ENCODE data around the gene PLCG2.

PLCG2 gene

DNA sequence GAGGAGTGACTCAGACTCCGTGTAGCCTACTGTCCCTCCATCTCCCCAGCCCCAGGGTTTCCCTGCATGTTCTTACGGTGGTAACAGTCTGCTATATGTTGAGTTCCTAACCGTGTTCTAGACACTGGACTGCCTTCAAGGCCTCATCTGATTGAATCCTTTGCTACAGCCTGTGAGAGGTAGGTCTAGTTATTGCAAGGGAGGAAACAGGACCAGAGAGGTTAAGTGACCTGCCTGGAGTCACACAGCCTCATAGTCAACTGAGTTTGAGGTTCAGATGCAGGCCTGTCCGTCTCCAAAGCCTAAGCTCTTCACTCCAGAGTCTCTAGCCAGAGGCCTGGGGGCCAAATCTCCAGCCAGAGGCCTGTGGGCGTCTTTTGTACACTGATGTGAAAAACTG, 134.1 kb downstream of the PLCG2 start:
- TF ChIP-seq SIN3A (IDR thresholded peaks at IDR 0.05; ENCODE audit: borderline replicate concordance, insufficient read depth, low read length) (no peak), TAF1 (IDR thresholded peaks at IDR 0.05; ENCODE audit: borderline replicate concordance, insufficient read depth, low read length) (no peak), POLR2AphosphoS5 (IDR thresholded peaks at IDR 0.05; ENCODE audit: low read depth, low read length) (no peak), FOXP2 (optimal IDR thresholded peaks at IDR 0.05; ENCODE audit: borderline replicate concordance, extremely low read depth, extremely low read length, insufficient read depth) (no peak)
- TF ChIP-seq, protein P1, sequence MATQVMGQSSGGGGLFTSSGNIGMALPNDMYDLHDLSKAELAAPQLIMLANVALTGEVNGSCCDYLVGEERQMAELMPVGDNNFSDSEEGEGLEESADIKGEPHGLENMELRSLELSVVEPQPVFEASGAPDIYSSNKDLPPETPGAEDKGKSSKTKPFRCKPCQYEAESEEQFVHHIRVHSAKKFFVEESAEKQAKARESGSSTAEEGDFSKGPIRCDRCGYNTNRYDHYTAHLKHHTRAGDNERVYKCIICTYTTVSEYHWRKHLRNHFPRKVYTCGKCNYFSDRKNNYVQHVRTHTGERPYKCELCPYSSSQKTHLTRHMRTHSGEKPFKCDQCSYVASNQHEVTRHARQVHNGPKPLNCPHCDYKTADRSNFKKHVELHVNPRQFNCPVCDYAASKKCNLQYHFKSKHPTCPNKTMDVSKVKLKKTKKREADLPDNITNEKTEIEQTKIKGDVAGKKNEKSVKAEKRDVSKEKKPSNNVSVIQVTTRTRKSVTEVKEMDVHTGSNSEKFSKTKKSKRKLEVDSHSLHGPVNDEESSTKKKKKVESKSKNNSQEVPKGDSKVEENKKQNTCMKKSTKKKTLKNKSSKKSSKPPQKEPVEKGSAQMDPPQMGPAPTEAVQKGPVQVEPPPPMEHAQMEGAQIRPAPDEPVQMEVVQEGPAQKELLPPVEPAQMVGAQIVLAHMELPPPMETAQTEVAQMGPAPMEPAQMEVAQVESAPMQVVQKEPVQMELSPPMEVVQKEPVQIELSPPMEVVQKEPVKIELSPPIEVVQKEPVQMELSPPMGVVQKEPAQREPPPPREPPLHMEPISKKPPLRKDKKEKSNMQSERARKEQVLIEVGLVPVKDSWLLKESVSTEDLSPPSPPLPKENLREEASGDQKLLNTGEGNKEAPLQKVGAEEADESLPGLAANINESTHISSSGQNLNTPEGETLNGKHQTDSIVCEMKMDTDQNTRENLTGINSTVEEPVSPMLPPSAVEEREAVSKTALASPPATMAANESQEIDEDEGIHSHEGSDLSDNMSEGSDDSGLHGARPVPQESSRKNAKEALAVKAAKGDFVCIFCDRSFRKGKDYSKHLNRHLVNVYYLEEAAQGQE (IDR thresholded peaks at IDR 0.05; ENCODE audit: insufficient read depth in 1 of 2, low read depth in 2 of 2, low read length in 2 of 2), result no peak

DNA sequence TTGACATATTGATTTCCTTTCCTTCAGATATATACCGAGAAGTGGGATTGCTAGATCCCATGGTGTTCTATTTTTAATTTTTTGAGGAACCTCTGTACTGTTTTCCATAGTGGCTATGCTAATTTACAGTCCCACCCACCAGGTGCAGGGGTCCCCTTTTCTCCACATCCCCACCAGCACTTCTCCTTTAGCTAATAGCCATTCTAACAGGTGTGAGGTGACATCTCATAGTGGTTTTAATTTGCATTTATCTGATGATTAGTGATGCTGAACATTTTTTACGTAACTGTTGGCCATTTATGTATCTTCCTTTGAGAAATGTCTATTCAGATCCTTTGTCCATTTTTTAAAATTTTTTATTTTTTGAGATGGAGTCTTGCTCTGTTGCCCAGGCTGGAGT, 138.3 kb downstream of the PLCG2 start:
- TF ChIP-seq, protein P1 (IDR thresholded peaks at IDR 0.05; ENCODE audit: insufficient read depth in 1 of 2, low read depth in 2 of 2, low read length in 2 of 2), result no peak
- TF ChIP-seq TAF1 (IDR thresholded peaks at IDR 0.05; ENCODE audit: borderline replicate concordance, insufficient read depth, low read length) (no peak), FOXP2 (optimal IDR thresholded peaks at IDR 0.05; ENCODE audit: borderline replicate concordance, extremely low read depth, extremely low read length, insufficient read depth) (no peak), POLR2AphosphoS5 (IDR thresholded peaks at IDR 0.05; ENCODE audit: low read depth, low read length) (no peak), SIN3A (IDR thresholded peaks at IDR 0.05; ENCODE audit: borderline replicate concordance, insufficient read depth, low read length) (no peak)

DNA sequence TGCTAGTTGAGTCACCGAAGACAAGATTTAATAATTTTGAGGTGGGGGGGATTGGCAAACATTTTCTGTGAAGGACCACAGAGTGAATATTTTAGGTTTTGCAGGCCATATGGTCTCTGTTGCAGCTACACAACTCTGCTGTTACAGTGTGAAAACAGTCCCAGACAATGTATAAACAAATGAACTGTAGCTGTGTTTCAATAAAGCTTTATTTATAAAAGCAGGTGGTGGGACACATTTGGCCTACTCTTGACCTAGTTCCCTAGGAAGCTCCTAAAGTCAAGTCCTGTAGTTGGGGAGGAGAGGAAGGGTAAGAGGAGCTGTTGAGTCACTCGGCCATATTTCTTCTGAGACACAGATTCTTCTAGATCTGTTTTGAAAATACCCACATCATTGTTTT, 139.8 kb downstream of the PLCG2 start:
- no peak for TF ChIP-seq TAF1 (IDR thresholded peaks at IDR 0.05; ENCODE audit: borderline replicate concordance, insufficient read depth, low read length)
- no peak for TF ChIP-seq SIN3A (IDR thresholded peaks at IDR 0.05; ENCODE audit: borderline replicate concordance, insufficient read depth, low read length)
- no peak for TF ChIP-seq FOXP2 (optimal IDR thresholded peaks at IDR 0.05; ENCODE audit: borderline replicate concordance, extremely low read depth, extremely low read length, insufficient read depth)
- TF ChIP-seq, protein P1 (IDR thresholded peaks at IDR 0.05; ENCODE audit: insufficient read depth in 1 of 2, low read depth in 2 of 2, low read length in 2 of 2), result no peak
- TF ChIP-seq POLR2AphosphoS5 (IDR thresholded peaks at IDR 0.05; ENCODE audit: low read depth, low read length), result no peak

DNA sequence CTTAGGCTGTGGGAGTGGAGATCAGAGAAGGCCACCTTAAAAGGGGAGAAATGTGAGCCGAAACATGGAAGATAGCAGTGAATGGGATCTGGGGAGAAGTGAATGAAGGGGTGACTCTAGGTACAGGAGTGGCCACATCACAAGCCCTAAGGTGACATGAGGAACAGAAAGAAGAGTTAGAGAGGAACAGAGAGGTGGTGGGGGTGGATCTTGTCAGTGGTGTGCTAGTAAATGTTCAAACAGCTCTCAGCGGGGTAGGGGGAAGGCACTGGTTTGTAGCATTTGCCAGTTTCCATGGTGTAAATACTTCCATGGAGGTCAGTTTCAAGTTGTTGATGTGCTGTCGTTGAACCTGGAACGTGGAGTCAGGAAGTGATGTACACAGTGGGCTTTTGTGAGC, 141.4 kb downstream of the PLCG2 start:
- TF ChIP-seq SIN3A (IDR thresholded peaks at IDR 0.05; ENCODE audit: borderline replicate concordance, insufficient read depth, low read length), result no peak
- TF ChIP-seq FOXP2 (optimal IDR thresholded peaks at IDR 0.05; ENCODE audit: borderline replicate concordance, extremely low read depth, extremely low read length, insufficient read depth), result no peak
- TF ChIP-seq, protein P1 (IDR thresholded peaks at IDR 0.05; ENCODE audit: insufficient read depth in 1 of 2, low read depth in 2 of 2, low read length in 2 of 2), result no peak
- TF ChIP-seq TAF1 (IDR thresholded peaks at IDR 0.05; ENCODE audit: borderline replicate concordance, insufficient read depth, low read length), result no peak
- no peak for TF ChIP-seq POLR2AphosphoS5 (IDR thresholded peaks at IDR 0.05; ENCODE audit: low read depth, low read length)

Measured in PFSK-1 (cell line).